ENCODE data around the gene SERPINF2.
A peak's percentile ranks its signal among the peaks of the same experiment; 100 is the strongest.
"Not testable (repeated sequence)": the region's sequence is repeated elsewhere in the genome, so short reads cannot be mapped to it uniquely, and the experiment has no call there.

Gene SERPINF2

GRCh38 chr17:1735418-1735817, 7.3 kb upstream of the SERPINF2 start:
- DNase-seq: no peak

- no peak for DNase-seq
Observed at GRCh38 chr17:1735834-1736347, 6.8 kb upstream of the SERPINF2 start.

- peak; percentile 88 to 97 (median 96) for DNase-seq
Observed at GRCh38 chr17:1736348-1737281, 6.1 kb upstream of the SERPINF2 start.

- peak in 2 of 4 experiments; percentile 41 to 53 for DNase-seq
Observed at GRCh38 chr17:1737531-1738291, 5.0 kb upstream of the SERPINF2 start.

- not testable (repeated sequence) for DNase-seq
Observed at GRCh38 chr17:1741899-1742298, 772 bp upstream of the SERPINF2 start.

- DNase-seq: no peak
Observed at GRCh38 chr17:1743088-1743439, 393 bp downstream of the SERPINF2 start.

GRCh38 chr17:1744551-1745512, 2.2 kb downstream of the SERPINF2 start:
- DNase-seq: no peak

- DNase-seq: no peak
Observed at GRCh38 chr17:1745513-1746020, 2.9 kb downstream of the SERPINF2 start.

GRCh38 chr17:1746975-1747543, 4.4 kb downstream of the SERPINF2 start:
- no peak for DNase-seq

GRCh38 chr17:1750628-1751027, 8.0 kb downstream of the SERPINF2 start:
- DNase-seq: peak; percentile 28 to 63 (median 42)

GRCh38 chr17:1752425-1753262, 10.0 kb downstream of the SERPINF2 start:
- DNase-seq: peak; percentile 69 to 86 (median 79)

- peak; percentile 37 to 80 (median 63) for DNase-seq
Observed at GRCh38 chr17:1753767-1754429, 11.2 kb downstream of the SERPINF2 start.

GRCh38 chr17:1754430-1755112, 11.9 kb downstream of the SERPINF2 start:
- DNase-seq: no peak

- DNase-seq: peak in 1 of 4 experiments; percentile 31
Observed at GRCh38 chr17:1755252-1755826, 12.7 kb downstream of the SERPINF2 start.

GRCh38 chr17:1755827-1756262, 13.2 kb downstream of the SERPINF2 start:
- DNase-seq: no peak

GRCh38 chr17:1758807-1759206, 16.1 kb downstream of the SERPINF2 start:
- peak; percentile 79 to 90 (median 88) for DNase-seq

GRCh38 chr17:1759529-1759928, 16.9 kb downstream of the SERPINF2 start:
- DNase-seq: no peak

GRCh38 chr17:1762233-1762900, 19.7 kb downstream of the SERPINF2 start:
- peak in 1 of 4 experiments; percentile 36 for DNase-seq
